ENCODE measurements around the gene CIB1. TPM values are rescaled to one million over a fixed set of nuclear protein-coding genes. Genes with fewer than 3 reads are reported as not detected.

CIB1 gene
- total RNA-seq, 1 donor from 2014 or later = 33.8 TPM

DNA sequence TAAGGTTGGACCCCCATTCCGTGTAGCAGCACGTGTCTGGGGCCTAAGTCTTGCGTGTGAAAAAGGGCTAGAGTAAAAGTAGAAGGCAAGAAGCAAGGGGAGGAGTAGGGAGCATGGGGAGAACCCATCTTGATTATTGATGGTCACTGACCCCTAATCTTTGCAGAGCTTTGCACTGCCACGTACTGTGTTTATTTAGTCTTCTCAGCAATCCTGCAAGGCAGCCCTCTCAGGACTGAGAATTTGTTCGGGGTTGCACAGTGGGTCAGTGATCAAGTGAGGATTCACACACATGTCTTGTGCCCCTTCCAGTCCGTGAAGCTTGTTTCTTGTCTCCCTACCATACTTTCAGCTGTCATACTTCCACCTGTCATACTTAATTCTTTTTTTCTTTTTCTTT is 25.4 kb downstream of the CIB1 start:
- Mint-ChIP-seq H3K36me3 (ENCODE audit: unreplicated experiment) (peaks cover 15% of the 10 kb centered on the region), H3K27me3 (ENCODE audit: unreplicated experiment) (no peaks in the 10 kb centered on the region), H3K9me3 (ENCODE audit: unreplicated experiment) (no peaks in the 10 kb centered on the region), H3K4me1 (ENCODE audit: unreplicated experiment) (peaks cover 28% of the 10 kb centered on the region), H3K4me3 (ENCODE audit: unreplicated experiment) (no peak overlapping the region), H3K27ac (ENCODE audit: unreplicated experiment) (no peak overlapping the region)
- TF ChIP-seq, protein P1, sequence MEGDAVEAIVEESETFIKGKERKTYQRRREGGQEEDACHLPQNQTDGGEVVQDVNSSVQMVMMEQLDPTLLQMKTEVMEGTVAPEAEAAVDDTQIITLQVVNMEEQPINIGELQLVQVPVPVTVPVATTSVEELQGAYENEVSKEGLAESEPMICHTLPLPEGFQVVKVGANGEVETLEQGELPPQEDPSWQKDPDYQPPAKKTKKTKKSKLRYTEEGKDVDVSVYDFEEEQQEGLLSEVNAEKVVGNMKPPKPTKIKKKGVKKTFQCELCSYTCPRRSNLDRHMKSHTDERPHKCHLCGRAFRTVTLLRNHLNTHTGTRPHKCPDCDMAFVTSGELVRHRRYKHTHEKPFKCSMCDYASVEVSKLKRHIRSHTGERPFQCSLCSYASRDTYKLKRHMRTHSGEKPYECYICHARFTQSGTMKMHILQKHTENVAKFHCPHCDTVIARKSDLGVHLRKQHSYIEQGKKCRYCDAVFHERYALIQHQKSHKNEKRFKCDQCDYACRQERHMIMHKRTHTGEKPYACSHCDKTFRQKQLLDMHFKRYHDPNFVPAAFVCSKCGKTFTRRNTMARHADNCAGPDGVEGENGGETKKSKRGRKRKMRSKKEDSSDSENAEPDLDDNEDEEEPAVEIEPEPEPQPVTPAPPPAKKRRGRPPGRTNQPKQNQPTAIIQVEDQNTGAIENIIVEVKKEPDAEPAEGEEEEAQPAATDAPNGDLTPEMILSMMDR (IDR thresholded peaks at IDR 0.05) = no peak
- DNase-seq (ENCODE audit: extremely low spot score, unreplicated experiment) = no peak

GRCh38 chr15:90207252-90207651 is 26.5 kb downstream of the CIB1 start:
- DNase-seq (ENCODE audit: extremely low spot score, unreplicated experiment) = no peak

GRCh38 chr15:90205886-90206285 is 27.9 kb downstream of the CIB1 start:
- Mint-ChIP-seq H3K36me3 (ENCODE audit: unreplicated experiment) (peaks cover 15% of the 10 kb centered on the region), H3K27me3 (ENCODE audit: unreplicated experiment) (no peaks in the 10 kb centered on the region)

More at GRCh38 chr15:90207252-90207651, 26.5 kb downstream of the CIB1 start:
- Mint-ChIP-seq H3K9me3 (ENCODE audit: unreplicated experiment) (no peaks in the 10 kb centered on the region), H3K4me3 (ENCODE audit: unreplicated experiment) (no peak overlapping the region), H3K27ac (ENCODE audit: unreplicated experiment) (no peak overlapping the region), H3K27me3 (ENCODE audit: unreplicated experiment) (no peaks in the 10 kb centered on the region), H3K4me1 (ENCODE audit: unreplicated experiment) (peaks cover 32% of the 10 kb centered on the region), H3K36me3 (ENCODE audit: unreplicated experiment) (peaks cover 15% of the 10 kb centered on the region)
- TF ChIP-seq, protein P1 (IDR thresholded peaks at IDR 0.05) = no peak

GRCh38 chr15:90205050-90205848 is 28.5 kb downstream of the CIB1 start:
- Mint-ChIP-seq H3K36me3 (ENCODE audit: unreplicated experiment) (peaks cover 15% of the 10 kb centered on the region), H3K27ac (ENCODE audit: unreplicated experiment) (no peak overlapping the region), H3K4me3 (ENCODE audit: unreplicated experiment) (no peak overlapping the region), H3K27me3 (ENCODE audit: unreplicated experiment) (no peaks in the 10 kb centered on the region), H3K9me3 (ENCODE audit: unreplicated experiment) (no peaks in the 10 kb centered on the region), H3K4me1 (ENCODE audit: unreplicated experiment) (peaks cover 23% of the 10 kb centered on the region)
- TF ChIP-seq, protein P1 (IDR thresholded peaks at IDR 0.05) = no peak
- no peak for DNase-seq (ENCODE audit: extremely low spot score, unreplicated experiment)

More at GRCh38 chr15:90205886-90206285, 27.9 kb downstream of the CIB1 start:
- no peak overlapping the region for H3K4me3 Mint-ChIP-seq (ENCODE audit: unreplicated experiment)
- H3K9me3 Mint-ChIP-seq (ENCODE audit: unreplicated experiment) = no peaks in the 10 kb centered on the region
- peaks cover 24% of the 10 kb centered on the region for H3K4me1 Mint-ChIP-seq (ENCODE audit: unreplicated experiment)
- TF ChIP-seq, protein P1 (IDR thresholded peaks at IDR 0.05) = no peak
- no peak overlapping the region for H3K27ac Mint-ChIP-seq (ENCODE audit: unreplicated experiment)
- DNase-seq (ENCODE audit: extremely low spot score, unreplicated experiment) = no peak

GRCh38 chr15:90203922-90204321 is 29.8 kb downstream of the CIB1 start:
- H3K4me3 Mint-ChIP-seq (ENCODE audit: unreplicated experiment) = peak overlapping the region; percentile 18

More at GRCh38 chr15:90203922-90204321, 29.8 kb downstream of the CIB1 start:
- TF ChIP-seq, protein P1 (IDR thresholded peaks at IDR 0.05) = no peak
- Mint-ChIP-seq H3K9me3 (ENCODE audit: unreplicated experiment) (no peaks in the 10 kb centered on the region), H3K4me1 (ENCODE audit: unreplicated experiment) (peaks cover 21% of the 10 kb centered on the region), H3K27me3 (ENCODE audit: unreplicated experiment) (no peaks in the 10 kb centered on the region), H3K36me3 (ENCODE audit: unreplicated experiment) (peaks cover 9% of the 10 kb centered on the region), H3K27ac (ENCODE audit: unreplicated experiment) (no peak overlapping the region)
- DNase-seq (ENCODE audit: extremely low spot score, unreplicated experiment) = no peak

All from osteocyte (in vitro differentiated cells).